SK-N-SH treated with all-trans-retinoic acid at 6 μM for 48 hours (cell line): ENCODE data around the gene FAM13A.

Experiments used
- ATAC-seq: fragments of 200-7000 bp; cut with Tn5 transposase; 3 replicates; pipeline ENCODE4 v1.9.1; 2020; ENCODE audit warnings: mild to moderate bottlenecking, moderate library complexity
- ARNTL ChIP-seq: fragments of 450-650 bp; formaldehyde crosslinking; IDR thresholded peaks from 2 replicates; pipeline ENCODE4 v1.5.0; 2020; ENCODE audit warnings: low read depth, mild to moderate bottlenecking, moderate library complexity, borderline replicate concordance
- BACH2 ChIP-seq: fragments of 250-450 bp; sonication (Bioruptor Pico); IDR thresholded peaks from 2 replicates; pipeline ENCODE4 v1.9.0; 2021; ENCODE audit warnings: mild to moderate bottlenecking, borderline replicate concordance
- CREB5 ChIP-seq: fragments of 250-450 bp; sonication (Bioruptor Pico); IDR thresholded peaks from 2 replicates; pipeline ENCODE4 v1.5.1; 2020; ENCODE audit warnings: low read depth, mild to moderate bottlenecking, moderate library complexity
- CSDC2 ChIP-seq: fragments of 250-450 bp; sonication (Bioruptor Pico); IDR thresholded peaks from 2 replicates; pipeline ENCODE4 v1.5.0; 2020; ENCODE audit warnings: mild to moderate bottlenecking, moderate library complexity
- CSRNP3 ChIP-seq: fragments of 250-450 bp; sonication (Bioruptor Pico); IDR thresholded peaks from 2 replicates; pipeline ENCODE4 v1.5.1; 2021; ENCODE audit warnings: mild to moderate bottlenecking, moderate library complexity
- ESRRG ChIP-seq: fragments of 250-450 bp; sonication (Bioruptor Pico); IDR thresholded peaks from 2 replicates; pipeline ENCODE4 v1.6.1; 2021; ENCODE audit warnings: mild to moderate bottlenecking
- GLIS3 ChIP-seq: fragments of 250-450 bp; sonication (Bioruptor Pico); IDR thresholded peaks from 2 replicates; pipeline ENCODE4 v1.5.0; 2020; ENCODE audit warnings: mild to moderate bottlenecking, moderate library complexity
- ISL1 ChIP-seq: fragments of 250-450 bp; sonication (Bioruptor Pico); IDR thresholded peaks from 2 replicates; pipeline ENCODE4 v2.1.2; 2022; ENCODE audit warnings: mild to moderate bottlenecking, moderate library complexity
- OSR1 ChIP-seq: fragments of 250-450 bp; sonication (Bioruptor Pico); IDR thresholded peaks from 2 replicates; pipeline ENCODE4 v1.8.0; 2022; ENCODE audit warnings: moderate library complexity, mild to moderate bottlenecking, inconsistent platforms
- PPARA ChIP-seq: fragments of 250-450 bp; sonication (Bioruptor Pico); IDR thresholded peaks from 2 replicates; pipeline ENCODE4 v1.5.0; 2020; ENCODE audit warnings: mild to moderate bottlenecking, borderline replicate concordance
- RARB ChIP-seq: fragments of 250-450 bp; sonication (Bioruptor Pico); IDR thresholded peaks from 2 replicates; pipeline ENCODE4 v1.8.0; 2021; ENCODE audit warnings: mild to moderate bottlenecking, moderate library complexity
- SNAI2 ChIP-seq: fragments of 250-450 bp; sonication (Bioruptor Pico); IDR thresholded peaks from 2 replicates; pipeline ENCODE4 v1.5.0; 2020; ENCODE audit warnings: mild to moderate bottlenecking, moderate library complexity
- TCF4 ChIP-seq: fragments of 250-450 bp; sonication (Bioruptor Pico); IDR thresholded peaks from 2 replicates; pipeline ENCODE4 v1.8.0; 2021; ENCODE audit warnings: mild to moderate bottlenecking, moderate library complexity, borderline replicate concordance
- TOX ChIP-seq: fragments of 250-450 bp; sonication (Bioruptor Pico); IDR thresholded peaks from 2 replicates; pipeline ENCODE4 v1.8.0; 2021; ENCODE audit warnings: mild to moderate bottlenecking, moderate library complexity, borderline replicate concordance
- ZC3H10 ChIP-seq: fragments of 250-450 bp; sonication (Bioruptor Pico); IDR thresholded peaks from 2 replicates; pipeline ENCODE4 v1.5.1; 2021; ENCODE audit warnings: mild to moderate bottlenecking, moderate library complexity
- ZFP3 ChIP-seq: fragments of 250-450 bp; sonication (Bioruptor Pico); IDR thresholded peaks from 2 replicates; pipeline ENCODE4 v1.5.0; 2020; ENCODE audit warnings: mild to moderate bottlenecking, moderate library complexity
- ZFP30 ChIP-seq: fragments of 450-650 bp; formaldehyde crosslinking; IDR thresholded peaks from 2 replicates; pipeline ENCODE4 v1.5.0; 2022; ENCODE audit warnings: mild to moderate bottlenecking, moderate library complexity
- ZNF565 ChIP-seq: fragments of 450-650 bp; formaldehyde crosslinking; conservative IDR thresholded peaks from 2 replicates; pipeline ENCODE4 v1.5.0; 2020; ENCODE audit warnings: low read depth, mild to moderate bottlenecking, moderate library complexity
- ZNF70 ChIP-seq: fragments of 450-650 bp; formaldehyde crosslinking; IDR thresholded peaks from 2 replicates; pipeline ENCODE4 v1.5.0; 2020; ENCODE audit warnings: mild to moderate bottlenecking, moderate library complexity
- ZNF8 ChIP-seq: fragments of 450-650 bp; formaldehyde crosslinking; IDR thresholded peaks from 2 replicates; pipeline ENCODE4 v1.5.0; 2020; ENCODE audit warnings: mild to moderate bottlenecking, moderate library complexity
- TF ChIP-seq, protein P1 (sequence below): fragments of 250-450 bp; sonication (Bioruptor Pico); IDR thresholded peaks from 2 replicates; pipeline ENCODE4 v1.5.0; 2020; ENCODE audit warnings: mild to moderate bottlenecking, moderate library complexity
- TF ChIP-seq, protein P2 (sequence below): fragments of 250-450 bp; sonication (Bioruptor Pico); IDR thresholded peaks from 2 replicates; pipeline ENCODE4 v1.8.0; 2021; ENCODE audit warnings: low read depth, mild to moderate bottlenecking, moderate library complexity, borderline replicate concordance
- TF ChIP-seq, protein P3 (sequence below): fragments of 250-450 bp; sonication (Bioruptor Pico); IDR thresholded peaks from 2 replicates; pipeline ENCODE4 v1.8.0; 2020; ENCODE audit warnings: mild to moderate bottlenecking, moderate library complexity, borderline replicate concordance

Gene FAM13A

GRCh38 chr4:88771883-88772450 lies 285.0 kb downstream of the FAM13A start:
- ATAC-seq = no peak
- TF ChIP-seq ARNTL (CRISPR knock-in tag) = no peak
- no peak for TF ChIP-seq CREB5 (CRISPR knock-in tag)
- no peak for TF ChIP-seq ZFP30

- ATAC-seq = peak; percentile 99
- no peak for TF ChIP-seq ZC3H10 (CRISPR knock-in tag)
- no peak for TF ChIP-seq ZNF70 (CRISPR knock-in tag)
- TF ChIP-seq TCF4 (CRISPR knock-in tag) = no peak
- TF ChIP-seq CSRNP3 (CRISPR knock-in tag) = no peak
- TF ChIP-seq, protein P1, sequence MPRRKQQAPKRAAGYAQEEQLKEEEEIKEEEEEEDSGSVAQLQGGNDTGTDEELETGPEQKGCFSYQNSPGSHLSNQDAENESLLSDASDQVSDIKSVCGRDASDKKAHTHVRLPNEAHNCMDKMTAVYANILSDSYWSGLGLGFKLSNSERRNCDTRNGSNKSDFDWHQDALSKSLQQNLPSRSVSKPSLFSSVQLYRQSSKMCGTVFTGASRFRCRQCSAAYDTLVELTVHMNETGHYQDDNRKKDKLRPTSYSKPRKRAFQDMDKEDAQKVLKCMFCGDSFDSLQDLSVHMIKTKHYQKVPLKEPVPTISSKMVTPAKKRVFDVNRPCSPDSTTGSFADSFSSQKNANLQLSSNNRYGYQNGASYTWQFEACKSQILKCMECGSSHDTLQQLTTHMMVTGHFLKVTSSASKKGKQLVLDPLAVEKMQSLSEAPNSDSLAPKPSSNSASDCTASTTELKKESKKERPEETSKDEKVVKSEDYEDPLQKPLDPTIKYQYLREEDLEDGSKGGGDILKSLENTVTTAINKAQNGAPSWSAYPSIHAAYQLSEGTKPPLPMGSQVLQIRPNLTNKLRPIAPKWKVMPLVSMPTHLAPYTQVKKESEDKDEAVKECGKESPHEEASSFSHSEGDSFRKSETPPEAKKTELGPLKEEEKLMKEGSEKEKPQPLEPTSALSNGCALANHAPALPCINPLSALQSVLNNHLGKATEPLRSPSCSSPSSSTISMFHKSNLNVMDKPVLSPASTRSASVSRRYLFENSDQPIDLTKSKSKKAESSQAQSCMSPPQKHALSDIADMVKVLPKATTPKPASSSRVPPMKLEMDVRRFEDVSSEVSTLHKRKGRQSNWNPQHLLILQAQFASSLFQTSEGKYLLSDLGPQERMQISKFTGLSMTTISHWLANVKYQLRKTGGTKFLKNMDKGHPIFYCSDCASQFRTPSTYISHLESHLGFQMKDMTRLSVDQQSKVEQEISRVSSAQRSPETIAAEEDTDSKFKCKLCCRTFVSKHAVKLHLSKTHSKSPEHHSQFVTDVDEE (CRISPR knock-in tag) = no peak
- 0 out of 2 replicates have a peak, but pooled peaks have one; percentile 37 for TF ChIP-seq OSR1
- TF ChIP-seq ZFP30 = no peak
- TF ChIP-seq ISL1 = peak; percentile 50; the same call in 1 of the 2 replicates
- no peak for TF ChIP-seq CREB5 (CRISPR knock-in tag)
- TF ChIP-seq BACH2 (CRISPR knock-in tag) = no peak
- no peak for TF ChIP-seq SNAI2 (CRISPR knock-in tag)
- no peak for TF ChIP-seq GLIS3
- TF ChIP-seq, protein P2, sequence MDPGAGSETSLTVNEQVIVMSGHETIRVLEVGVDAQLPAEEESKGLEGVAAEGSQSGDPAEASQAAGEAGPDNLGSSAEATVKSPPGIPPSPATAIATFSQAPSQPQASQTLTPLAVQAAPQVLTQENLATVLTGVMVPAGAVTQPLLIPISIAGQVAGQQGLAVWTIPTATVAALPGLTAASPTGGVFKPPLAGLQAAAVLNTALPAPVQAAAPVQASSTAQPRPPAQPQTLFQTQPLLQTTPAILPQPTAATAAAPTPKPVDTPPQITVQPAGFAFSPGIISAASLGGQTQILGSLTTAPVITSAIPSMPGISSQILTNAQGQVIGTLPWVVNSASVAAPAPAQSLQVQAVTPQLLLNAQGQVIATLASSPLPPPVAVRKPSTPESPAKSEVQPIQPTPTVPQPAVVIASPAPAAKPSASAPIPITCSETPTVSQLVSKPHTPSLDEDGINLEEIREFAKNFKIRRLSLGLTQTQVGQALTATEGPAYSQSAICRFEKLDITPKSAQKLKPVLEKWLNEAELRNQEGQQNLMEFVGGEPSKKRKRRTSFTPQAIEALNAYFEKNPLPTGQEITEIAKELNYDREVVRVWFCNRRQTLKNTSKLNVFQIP (CRISPR knock-in tag) = no peak
- TF ChIP-seq ZNF565 (CRISPR knock-in tag) = no peak
- peak; percentile 57; the same call in 1 of the 2 replicates for TF ChIP-seq TOX (CRISPR knock-in tag)
- no peak for TF ChIP-seq CSDC2 (CRISPR knock-in tag)
- TF ChIP-seq ARNTL (CRISPR knock-in tag) = no peak
- no peak for TF ChIP-seq ZNF8 (CRISPR knock-in tag)
- no peak for TF ChIP-seq PPARA (CRISPR knock-in tag)
- TF ChIP-seq RARB (CRISPR knock-in tag) = no peak
- TF ChIP-seq, protein P3, sequence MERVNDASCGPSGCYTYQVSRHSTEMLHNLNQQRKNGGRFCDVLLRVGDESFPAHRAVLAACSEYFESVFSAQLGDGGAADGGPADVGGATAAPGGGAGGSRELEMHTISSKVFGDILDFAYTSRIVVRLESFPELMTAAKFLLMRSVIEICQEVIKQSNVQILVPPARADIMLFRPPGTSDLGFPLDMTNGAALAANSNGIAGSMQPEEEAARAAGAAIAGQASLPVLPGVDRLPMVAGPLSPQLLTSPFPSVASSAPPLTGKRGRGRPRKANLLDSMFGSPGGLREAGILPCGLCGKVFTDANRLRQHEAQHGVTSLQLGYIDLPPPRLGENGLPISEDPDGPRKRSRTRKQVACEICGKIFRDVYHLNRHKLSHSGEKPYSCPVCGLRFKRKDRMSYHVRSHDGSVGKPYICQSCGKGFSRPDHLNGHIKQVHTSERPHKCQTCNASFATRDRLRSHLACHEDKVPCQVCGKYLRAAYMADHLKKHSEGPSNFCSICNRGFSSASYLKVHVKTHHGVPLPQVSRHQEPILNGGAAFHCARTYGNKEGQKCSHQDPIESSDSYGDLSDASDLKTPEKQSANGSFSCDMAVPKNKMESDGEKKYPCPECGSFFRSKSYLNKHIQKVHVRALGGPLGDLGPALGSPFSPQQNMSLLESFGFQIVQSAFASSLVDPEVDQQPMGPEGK = no peak
- TF ChIP-seq ZFP3 (CRISPR knock-in tag) = 0 out of 2 replicates have a peak, but pooled peaks have one; percentile 28
- no peak for TF ChIP-seq ESRRG (CRISPR knock-in tag)
Observed at GRCh38 chr4:88765729-88766128, 291.3 kb downstream of the FAM13A start.
